ENCODE data around the gene TTLL8.

DNA sequence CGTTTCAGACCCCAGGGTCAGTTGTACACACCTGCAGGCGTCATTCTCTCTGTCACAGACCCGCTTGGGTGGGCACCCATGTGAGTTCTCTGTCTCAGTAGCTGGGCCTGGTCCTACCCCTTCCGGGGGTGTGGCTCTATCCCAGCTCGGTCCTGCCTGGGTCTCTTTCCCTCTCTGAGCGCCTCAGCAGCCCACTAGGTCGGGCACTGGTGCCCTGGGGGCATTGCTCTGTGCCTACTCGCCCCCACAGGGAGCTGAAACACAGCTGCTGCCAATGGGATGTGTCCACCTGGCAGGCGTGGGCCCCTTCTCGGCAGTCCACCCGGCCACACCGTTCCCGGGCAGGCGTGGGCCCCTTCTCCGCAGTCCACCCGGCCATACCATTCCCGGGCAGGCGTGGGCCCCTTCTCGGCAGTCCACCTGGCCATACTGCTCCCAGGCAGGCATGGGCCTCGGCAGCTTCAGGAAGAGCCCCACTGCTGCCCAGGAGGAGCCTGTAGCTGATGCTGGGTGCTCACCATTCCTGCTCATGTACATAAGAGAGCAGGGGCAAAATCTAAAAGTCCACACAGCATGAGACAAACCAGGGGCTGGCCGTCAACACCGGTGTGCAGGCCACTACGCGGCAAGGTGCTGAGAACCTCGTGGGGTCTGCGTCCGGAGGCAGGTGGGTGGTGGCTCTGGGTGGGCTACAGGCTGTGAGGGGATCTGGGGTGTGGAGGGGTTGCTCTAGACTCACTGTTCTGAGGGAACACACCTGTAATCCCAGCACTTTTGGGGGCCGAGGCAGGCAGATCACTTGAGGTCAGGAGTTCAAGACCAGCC, 14.8 kb upstream of the TTLL8 start:
- TF ChIP-seq REST (IDR thresholded peaks at IDR 0.05; ENCODE audit: insufficient read depth in 1 of 2, low read depth in 2 of 2, low read length in 2 of 2) (no peak), FOXP2 (optimal IDR thresholded peaks at IDR 0.05; ENCODE audit: borderline replicate concordance, extremely low read depth, extremely low read length, insufficient read depth) (no peak), TAF1 (IDR thresholded peaks at IDR 0.05; ENCODE audit: borderline replicate concordance, insufficient read depth, low read length) (no peak), POLR2AphosphoS5 (IDR thresholded peaks at IDR 0.05; ENCODE audit: low read depth, low read length) (no peak)

Data from PFSK-1 (cell line).